Thyroid gland (tissue), 4 donors: ENCODE results near the gene GRIN2C.

ENCODE experiments used
- CTCF ChIP-seq, 6 experiments: fragments of 200-600 bp in 3 of 6; fragments of 450-650 bp in 3 of 6; sonication (generic) in 3 of 6; IDR thresholded peaks; one replicate each; pipeline ENCODE4 v1.5.1; 2016 to 2019; ENCODE audit warnings: antibody characterized with exemption in 6 of 6, mild to moderate bottlenecking in 2 of 6, inconsistent platforms in 1 of 6, moderate library complexity in 1 of 6
- POLR2A ChIP-seq, 2 donors: fragments of 450-650 bp; IDR thresholded peaks; one replicate each; pipeline ENCODE4 v1.6.1; 2017; ENCODE audit warnings: antibody characterized with exemption in 2 of 2, mild to moderate bottlenecking in 2 of 2, moderate library complexity in 1 of 2

GRCh38 chr17:74796866-74797265, 62.8 kb downstream of the GRIN2C start:
- TF ChIP-seq CTCF (IDR thresholded peaks at IDR 0.05) (no peak), POLR2A (IDR thresholded peaks at IDR 0.05) (no peak)
